ENCODE results near the gene IRF8. TPM values are rescaled to one million over a fixed set of nuclear protein-coding genes. Genes with fewer than 3 reads are reported as not detected.

The IRF8 gene
- total RNA-seq, 1 donor from 2014 or later, result not detected

- Mint-ChIP-seq H3K9me3 (ENCODE audit: low read depth) (no peaks in the 10 kb centered on the region), H3K4me3 (ENCODE audit: unreplicated experiment) (no peak overlapping the region), H3K27me3 (ENCODE audit: low read depth) (peaks cover 27% of the 10 kb centered on the region), H3K27ac (ENCODE audit: unreplicated experiment) (no peak overlapping the region), H3K4me1 (ENCODE audit: low read depth) (no peaks in the 10 kb centered on the region), H3K36me3 (ENCODE audit: low read depth) (no peaks in the 10 kb centered on the region)
- no peak for TF ChIP-seq CTCF (IDR thresholded peaks at IDR 0.05)
- no peak for DNase-seq (ENCODE audit: low spot score)
These were observed 13.4 kb downstream of the IRF8 start for GRCh38 chr16:85912211-85912974.

DNA sequence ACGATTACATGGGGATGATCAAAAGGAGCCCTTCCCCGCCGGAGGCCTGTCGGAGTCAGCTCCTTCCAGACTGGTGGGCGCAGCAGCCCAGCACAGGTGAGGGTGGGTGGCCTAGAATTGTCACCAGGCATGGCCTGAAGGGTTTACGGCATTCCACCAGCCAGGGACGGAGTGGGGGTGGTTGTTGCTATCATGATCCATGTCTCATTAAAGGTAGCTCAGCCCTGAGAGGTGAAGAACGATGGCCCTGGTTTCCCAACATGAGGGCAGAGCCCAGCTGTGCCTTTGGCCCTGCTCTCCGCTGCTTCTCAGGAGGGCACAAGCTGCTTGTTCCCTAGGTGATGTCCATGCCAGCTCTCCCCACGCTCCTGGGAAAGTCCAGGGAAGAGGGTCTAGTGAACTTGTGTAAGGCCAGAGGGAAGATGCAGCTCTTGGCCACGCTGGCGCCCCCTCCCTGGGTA, 14.2 kb downstream of the IRF8 start:
- H3K9me3 Mint-ChIP-seq (ENCODE audit: low read depth), result no peaks in the 10 kb centered on the region
- H3K36me3 Mint-ChIP-seq (ENCODE audit: low read depth), result no peaks in the 10 kb centered on the region
- H3K4me1 Mint-ChIP-seq (ENCODE audit: low read depth), result no peaks in the 10 kb centered on the region
- H3K27ac Mint-ChIP-seq (ENCODE audit: unreplicated experiment), result no peak overlapping the region
- TF ChIP-seq CTCF (IDR thresholded peaks at IDR 0.05), result no peak
- H3K27me3 Mint-ChIP-seq (ENCODE audit: low read depth), result peaks cover 28% of the 10 kb centered on the region
- no peak for DNase-seq (ENCODE audit: low spot score)
- H3K4me3 Mint-ChIP-seq (ENCODE audit: unreplicated experiment), result no peak overlapping the region

GRCh38 chr16:85913688-85914422, 14.9 kb downstream of the IRF8 start:
- Mint-ChIP-seq H3K27ac (ENCODE audit: unreplicated experiment) (no peak overlapping the region), H3K36me3 (ENCODE audit: low read depth) (no peaks in the 10 kb centered on the region), H3K27me3 (ENCODE audit: low read depth) (peaks cover 22% of the 10 kb centered on the region), H3K9me3 (ENCODE audit: low read depth) (no peaks in the 10 kb centered on the region), H3K4me1 (ENCODE audit: low read depth) (no peaks in the 10 kb centered on the region), H3K4me3 (ENCODE audit: unreplicated experiment) (no peak overlapping the region)
- DNase-seq (ENCODE audit: low spot score), result no peak
- TF ChIP-seq CTCF (IDR thresholded peaks at IDR 0.05), result no peak

DNA sequence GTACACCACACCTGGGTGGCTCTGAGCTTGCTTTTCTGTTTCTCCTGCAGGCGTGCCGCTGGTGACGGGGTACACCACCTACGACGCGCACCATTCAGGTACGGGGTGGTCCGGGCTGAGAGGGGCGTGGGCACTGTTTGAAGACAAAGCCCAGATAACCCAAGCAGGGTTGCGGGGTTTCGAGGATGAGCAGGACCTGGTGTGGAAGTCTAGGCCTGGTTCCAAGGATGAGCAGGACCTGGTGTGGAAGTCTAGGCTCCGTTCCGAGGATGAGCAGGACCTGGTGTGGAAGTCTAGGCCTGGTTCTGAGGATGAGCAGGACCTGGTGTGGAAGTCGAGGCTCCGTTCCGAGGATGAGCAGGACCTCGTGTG, 15.4 kb downstream of the IRF8 start:
- peaks cover 18% of the 10 kb centered on the region for H3K27me3 Mint-ChIP-seq (ENCODE audit: low read depth)
- no peak for DNase-seq (ENCODE audit: low spot score)

More for the DNA sequence above, 15.4 kb downstream of the IRF8 start:
- Mint-ChIP-seq H3K9me3 (ENCODE audit: low read depth) (no peaks in the 10 kb centered on the region), H3K4me1 (ENCODE audit: low read depth) (no peaks in the 10 kb centered on the region), H3K4me3 (ENCODE audit: unreplicated experiment) (no peak overlapping the region), H3K27ac (ENCODE audit: unreplicated experiment) (no peak overlapping the region), H3K36me3 (ENCODE audit: low read depth) (no peaks in the 10 kb centered on the region)
- TF ChIP-seq CTCF (IDR thresholded peaks at IDR 0.05), result no peak

Measured in chondrocyte (in vitro differentiated cells).